ENCODE results near the gene TSPAN11.

DNA sequence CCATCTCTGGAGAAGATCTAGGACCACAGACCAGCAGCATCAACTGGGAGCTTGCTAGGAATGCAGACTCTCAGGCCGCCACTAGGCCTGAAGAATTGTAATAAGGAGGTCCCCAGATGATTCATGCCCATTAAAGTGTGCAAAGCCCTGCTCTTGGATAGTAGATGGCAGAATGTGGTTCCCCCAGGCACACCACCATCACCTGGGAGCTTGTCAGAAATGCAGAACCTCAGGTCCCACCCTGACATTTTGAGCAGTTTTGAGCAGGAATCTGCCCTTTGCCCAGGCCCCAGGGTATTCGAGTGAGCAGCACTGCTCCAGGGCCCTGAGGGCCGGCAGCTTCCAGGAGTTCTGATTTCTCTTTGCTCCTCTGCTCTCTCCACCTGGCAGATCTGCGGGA lies 64.9 kb downstream of the TSPAN11 start:
- TF ChIP-seq, protein P1, sequence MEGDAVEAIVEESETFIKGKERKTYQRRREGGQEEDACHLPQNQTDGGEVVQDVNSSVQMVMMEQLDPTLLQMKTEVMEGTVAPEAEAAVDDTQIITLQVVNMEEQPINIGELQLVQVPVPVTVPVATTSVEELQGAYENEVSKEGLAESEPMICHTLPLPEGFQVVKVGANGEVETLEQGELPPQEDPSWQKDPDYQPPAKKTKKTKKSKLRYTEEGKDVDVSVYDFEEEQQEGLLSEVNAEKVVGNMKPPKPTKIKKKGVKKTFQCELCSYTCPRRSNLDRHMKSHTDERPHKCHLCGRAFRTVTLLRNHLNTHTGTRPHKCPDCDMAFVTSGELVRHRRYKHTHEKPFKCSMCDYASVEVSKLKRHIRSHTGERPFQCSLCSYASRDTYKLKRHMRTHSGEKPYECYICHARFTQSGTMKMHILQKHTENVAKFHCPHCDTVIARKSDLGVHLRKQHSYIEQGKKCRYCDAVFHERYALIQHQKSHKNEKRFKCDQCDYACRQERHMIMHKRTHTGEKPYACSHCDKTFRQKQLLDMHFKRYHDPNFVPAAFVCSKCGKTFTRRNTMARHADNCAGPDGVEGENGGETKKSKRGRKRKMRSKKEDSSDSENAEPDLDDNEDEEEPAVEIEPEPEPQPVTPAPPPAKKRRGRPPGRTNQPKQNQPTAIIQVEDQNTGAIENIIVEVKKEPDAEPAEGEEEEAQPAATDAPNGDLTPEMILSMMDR (IDR thresholded peaks at IDR 0.05): no peak
- no peak for TF ChIP-seq POLR2A (IDR thresholded peaks at IDR 0.05)
- TF ChIP-seq EP300 (IDR thresholded peaks at IDR 0.05): no peak
